HG03196 (cell line): ENCODE results near the gene ZNF730.
"Not testable (repeated sequence)": the region's sequence is repeated elsewhere in the genome, so short reads cannot be mapped to it uniquely, and the experiment has no call there.

Experiments
- ATAC-seq: cut with Tn5 transposase; IDR thresholded peaks from one replicate; pipeline ENCODE4 v1.9.1; 2021; ENCODE audit not compliant: unreplicated experiment

ZNF730 gene

DNA sequence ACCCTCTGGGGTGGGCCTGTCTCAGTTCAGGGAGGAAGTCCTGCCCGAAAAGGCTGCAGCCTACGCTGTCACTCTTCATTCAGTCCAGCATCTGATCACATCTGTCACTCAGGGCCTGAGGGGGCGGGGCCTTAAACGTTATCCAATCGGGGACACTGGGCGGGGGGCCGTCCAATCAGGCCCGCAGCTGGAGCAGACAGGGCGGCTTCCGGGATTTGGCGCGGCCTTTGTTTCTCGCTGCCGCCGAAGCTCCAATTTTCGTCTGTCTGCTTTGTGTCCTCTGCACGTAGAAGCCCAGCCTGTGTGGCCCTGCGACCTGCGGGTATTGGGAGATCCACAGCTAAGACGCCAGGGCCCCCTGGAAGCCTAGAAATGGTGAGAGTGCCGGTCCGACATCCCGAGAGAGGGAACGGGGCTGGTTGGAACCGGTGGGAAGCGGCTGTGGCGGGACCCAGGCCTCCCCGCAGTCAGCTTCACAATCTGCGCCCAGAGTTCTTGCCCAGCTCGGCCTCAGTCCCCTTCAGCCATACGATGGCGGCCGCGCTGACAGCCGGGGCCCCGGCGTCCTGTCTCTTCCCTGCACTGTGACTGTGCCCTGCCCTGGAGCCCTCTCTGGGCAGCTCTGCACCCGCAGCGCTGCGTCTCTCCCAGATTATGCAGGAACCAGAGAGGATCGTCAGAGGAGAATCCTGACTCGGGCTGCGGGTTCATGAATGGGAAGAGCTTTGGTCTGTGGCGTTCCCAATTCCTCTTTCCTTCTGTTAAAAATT lies at the start of gene ZNF730:
Gene ZNF730, plus strand, starts transcription at position 224 of the 770 bp plus-strand sequence. Its CDS starts 149 bp downstream, at position 373.
- peak; percentile 80 for ATAC-seq

DNA sequence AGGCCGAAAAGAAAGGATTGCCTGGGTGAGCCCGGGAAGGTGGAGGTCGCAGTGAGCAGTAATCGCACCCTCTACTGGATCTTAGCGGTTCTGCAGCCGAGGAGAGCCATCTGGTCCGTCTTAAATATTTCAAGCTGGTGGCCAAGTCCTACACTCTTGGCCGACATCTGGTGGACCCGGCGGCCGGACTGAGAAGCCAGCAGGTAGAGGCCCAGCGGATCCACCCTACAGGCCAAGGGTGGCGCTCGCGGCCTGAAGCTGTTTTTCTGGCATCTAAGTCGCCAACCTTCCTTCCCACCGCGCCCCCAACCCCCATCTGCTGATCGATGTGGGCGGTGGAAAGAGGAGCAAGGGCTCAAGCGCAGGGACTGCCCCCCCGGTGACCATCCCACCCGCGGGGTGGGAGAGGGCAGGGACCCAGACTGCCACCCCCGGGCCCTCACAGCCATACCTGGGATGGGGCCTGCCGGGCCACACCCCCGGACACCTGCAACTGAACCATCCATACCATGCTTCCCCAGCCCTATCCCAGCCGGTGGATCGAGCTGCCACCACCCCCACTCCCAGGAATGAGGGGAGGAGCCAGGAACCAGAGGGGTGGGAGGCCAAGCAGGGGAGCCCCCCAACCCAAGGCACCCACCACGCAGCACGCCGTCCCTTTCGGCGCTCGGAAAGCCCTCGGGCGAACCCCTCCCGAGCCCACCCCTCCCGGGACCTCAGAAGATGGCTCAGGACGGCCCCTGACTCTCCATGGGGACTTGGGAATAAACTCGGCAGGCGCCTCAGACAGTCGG lies 46.3 kb upstream of the ZNF730 start:
- ATAC-seq = no peak

DNA sequence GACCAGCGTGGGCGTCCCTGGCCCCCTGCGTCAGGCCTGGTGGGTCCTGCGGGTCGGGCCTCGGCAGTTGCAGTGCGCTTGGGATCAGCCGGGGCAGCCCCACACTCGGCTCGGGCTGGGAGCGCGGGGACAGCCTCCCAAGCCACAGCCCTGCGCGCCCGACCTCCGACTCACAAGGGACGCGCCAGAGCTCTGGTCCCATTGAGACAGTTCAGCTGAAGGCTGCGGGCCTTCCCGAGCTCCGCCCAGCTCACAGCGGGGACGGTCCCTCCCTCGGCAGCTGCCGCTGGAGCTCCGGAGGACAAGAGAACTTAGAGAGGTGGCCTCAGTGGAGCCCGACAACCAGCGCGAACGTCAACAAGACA lies 45.7 kb upstream of the ZNF730 start:
- no peak for ATAC-seq

DNA sequence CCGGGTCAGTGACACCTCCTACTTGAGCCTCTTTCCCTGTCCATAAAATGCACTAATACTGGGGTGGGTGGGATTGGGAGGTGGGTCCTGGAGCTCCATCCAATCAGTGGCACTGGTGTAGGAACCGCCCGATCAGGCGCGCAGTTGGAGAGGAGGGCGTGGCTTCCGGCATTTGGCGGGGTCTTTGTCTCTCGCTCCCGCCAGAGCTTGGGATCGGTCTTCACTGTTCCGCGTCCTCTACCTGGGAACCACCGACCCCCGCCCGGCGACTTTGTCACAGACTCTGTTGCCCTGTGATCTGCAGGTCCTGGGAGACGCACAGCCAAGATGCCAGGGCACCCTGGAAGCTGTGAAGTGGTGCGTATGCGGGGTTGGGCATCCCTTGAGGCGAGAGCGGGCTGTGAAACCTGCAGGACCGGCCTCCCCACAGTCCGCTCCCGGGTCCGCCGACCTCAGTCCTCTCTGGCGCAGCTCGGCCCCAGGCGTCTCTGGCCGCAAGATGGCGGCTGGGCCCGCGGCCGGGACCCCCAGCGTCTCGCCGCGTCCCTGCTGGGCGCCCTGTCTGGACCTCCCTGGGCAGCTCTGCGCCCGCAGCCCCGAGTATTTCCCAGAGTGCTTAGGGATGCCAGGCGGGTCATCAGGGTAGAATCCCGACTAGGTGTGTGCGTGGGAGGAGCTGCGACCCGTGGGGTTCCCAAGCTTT lies 41.6 kb upstream of the ZNF730 start:
- ATAC-seq = no peak

DNA sequence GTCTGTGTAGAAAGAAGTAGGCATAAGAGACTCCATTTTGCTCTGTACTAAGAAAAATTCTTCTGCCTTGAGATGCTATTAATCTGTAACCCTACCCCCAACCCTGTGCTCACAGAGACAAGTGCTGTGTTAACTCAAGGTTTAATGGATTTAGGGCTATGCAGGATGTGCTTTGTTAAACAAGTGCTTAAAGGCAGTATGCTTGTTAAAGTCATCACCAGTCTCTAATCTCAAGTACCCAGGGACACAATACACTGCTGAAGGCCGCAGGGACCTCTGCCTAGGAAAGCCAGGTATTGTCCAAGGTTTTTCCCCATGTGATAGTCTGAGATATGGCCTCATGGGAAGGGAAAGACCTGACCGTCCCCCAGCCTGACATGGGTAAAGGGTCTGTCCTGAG lies 39.0 kb upstream of the ZNF730 start:
- not testable (repeated sequence) for ATAC-seq

DNA sequence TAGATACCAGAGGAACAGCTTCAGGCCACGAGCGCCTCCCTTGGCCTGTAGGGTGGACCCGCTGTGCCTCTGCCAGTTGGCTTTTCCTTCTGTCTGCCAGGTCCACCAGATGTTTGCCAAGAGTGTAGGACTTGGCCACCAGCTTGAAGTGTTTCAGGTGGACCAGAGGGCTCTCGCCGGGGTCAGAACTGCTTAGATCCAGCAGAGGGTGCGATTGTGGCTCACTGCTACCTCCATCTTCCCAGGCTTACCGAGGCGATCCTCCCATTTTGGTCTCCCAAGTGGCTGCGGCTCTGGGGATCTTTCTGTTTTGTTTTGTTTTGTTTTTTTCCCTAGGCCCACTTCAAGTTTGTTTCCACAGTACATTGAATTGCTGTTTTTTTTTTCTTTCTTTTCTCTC lies 23.0 kb upstream of the ZNF730 start:
- no peak for ATAC-seq

DNA sequence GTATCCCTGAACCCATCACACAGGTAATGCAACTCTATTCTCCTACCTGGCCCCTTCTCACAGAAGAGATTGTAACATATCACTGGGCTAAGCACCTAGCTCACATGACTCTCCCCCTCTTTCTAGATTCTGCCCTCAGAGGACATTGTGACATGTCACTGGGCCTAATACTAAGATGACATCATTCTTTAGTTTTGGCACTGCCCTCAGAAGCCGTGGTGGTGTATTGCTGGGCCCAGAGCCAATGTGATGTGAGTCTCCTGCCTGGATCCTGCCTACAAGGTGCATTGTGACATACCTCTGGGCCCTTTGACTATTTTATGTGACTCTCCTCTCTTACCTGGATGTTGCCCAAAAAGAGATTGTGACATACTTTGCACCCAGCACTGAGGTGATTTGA lies 21.4 kb upstream of the ZNF730 start:
- no peak for ATAC-seq

DNA sequence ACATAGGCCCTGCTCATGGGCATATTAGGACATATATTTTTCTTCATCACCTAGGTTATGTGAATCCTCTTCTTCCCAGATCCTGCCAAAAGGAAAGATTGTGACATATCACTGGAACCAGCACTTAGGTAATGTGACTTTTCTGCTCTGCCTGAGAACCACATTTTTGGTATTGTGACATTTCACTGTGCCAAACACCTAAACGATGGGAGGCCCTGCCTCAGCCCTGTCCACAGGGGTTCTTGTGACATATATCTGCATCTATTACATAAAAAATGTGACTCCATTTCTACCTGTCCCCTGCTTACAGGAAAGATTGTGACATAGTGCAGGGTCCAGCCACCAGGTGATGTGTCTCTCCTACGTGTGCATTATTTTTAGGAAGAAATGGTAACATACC lies 18.5 kb upstream of the ZNF730 start:
- no peak for ATAC-seq

DNA sequence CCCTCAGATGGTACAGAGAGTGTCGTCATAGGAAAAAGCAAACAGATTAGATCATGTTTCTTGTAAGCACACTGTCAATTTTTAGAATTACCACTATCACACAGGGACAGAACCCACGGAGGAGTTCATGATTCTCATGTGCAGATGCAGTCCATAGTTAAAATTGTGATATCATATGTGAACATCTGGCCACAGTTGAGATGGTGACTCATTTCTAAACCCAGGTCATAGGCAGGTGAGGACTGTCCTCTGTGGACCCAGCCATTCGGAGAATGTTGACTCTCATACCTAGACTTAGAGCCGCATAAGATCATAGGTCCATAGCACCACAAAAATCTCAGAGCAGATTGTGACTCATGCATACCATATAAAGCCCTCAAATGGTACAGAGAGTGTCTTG lies 17.8 kb upstream of the ZNF730 start:
- no peak for ATAC-seq

DNA sequence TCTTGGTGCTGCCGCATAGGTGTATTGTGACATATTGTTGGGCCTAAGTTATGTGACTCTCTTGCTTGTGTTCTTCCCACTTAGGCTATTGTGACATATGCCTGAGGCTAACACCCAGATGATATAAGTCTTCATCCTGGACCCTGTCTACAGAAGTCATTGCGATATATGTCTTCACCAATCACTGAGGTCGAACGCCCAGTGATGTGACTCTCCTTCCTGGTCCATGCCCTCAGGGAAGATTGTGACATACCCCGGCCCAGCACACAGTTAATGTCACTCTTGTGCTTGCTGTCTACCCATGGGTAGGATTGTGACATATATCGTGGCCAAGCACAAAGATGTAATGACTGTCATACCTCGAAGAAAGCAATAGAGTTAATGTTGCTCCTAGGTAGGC lies 16.9 kb upstream of the ZNF730 start:
- no peak for ATAC-seq

DNA sequence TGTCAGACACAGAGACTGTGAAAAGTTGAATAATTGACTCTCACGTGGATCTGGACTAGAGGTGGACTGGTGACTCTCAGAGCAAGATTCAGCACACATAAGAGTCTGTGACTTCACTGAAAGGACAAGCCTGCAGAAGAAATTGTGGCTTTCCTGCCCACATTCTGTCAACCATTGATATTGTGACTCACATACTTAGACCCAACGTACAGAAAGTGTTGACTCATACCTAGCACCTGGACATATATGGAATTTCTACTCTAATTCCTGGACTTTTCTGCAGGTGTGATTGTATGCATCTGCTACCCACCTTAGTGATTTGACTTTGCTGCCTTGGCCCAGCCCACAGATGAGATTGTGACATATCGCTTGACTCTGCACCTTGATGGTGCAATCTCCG lies 15.6 kb upstream of the ZNF730 start:
- ATAC-seq = no peak

DNA sequence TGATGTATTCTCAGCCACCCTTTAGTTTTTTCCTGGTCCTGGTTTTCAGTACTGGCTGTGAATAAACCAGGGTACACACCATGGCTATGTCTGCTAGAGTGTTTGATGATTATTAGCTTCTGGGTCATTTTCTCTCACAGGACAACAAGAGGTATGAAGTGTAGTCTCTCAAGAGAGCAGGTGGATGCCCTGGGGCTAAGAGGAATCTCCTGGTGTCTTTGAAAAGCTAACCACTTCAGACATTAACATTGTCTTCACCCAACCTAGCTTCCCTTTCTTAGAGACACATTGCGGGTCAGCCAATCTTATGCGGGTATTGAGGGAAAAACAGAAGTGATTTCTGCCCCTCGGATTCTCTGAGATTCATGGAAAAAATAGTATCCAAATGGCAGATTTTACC lies 1.6 kb downstream of the ZNF730 start:
- ATAC-seq = no peak

DNA sequence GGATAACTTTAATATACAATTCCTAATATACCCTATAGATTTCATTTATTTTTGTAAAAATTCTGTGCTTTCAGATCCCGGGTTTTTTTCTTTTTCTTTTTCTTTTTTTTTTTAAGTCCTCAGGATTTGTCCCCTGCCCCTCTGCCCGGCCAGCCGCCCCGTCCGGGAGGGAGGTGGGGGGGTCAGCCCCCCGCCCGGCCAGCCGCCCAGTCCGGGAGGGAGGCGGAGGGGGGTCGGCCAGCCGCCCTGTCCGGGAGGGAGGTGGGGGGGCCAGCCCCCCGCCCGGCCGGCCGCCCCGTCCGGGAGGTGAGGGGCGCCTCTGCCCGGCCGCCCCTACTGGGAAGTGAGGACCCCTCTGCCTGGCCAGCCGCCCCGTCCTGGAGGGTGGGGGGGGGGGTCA lies 17.4 kb downstream of the ZNF730 start:
- ATAC-seq = not testable (repeated sequence)

DNA sequence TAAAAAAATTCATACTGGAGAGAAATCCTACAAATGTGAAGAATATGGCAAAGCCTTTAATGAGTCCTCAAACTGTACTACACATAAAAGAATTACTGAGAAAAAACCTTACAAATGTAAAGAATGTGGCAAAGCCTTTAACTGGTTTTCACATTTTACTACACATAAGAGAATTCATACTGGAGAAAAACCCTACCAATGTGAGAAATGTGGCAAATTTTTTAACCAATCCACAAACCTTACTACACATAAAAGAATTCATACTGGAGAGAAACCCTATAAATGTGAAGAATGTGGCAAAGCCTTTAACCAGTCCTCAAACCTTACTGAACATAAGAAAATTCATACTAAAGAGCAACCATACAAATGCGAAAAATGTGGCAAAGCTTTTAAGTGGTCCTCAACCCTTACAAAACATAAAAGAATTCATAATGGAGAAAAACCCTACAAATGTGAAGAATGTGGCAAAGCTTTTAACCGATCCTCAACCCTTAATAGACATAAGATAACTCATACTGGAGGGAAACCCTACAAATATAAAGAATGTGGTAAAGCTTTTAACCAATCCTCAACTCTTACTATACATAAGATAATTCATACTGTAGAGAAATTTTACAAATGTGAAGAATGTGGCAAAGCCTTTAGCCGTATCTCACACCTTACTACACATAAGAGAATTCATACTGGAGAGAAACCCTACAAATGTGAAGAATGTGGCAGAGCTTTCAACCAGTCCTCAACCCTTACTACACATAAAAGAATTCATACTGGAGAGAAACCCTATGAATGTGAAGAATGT lies 29.0 kb downstream of the ZNF730 start:
- no peak for ATAC-seq

DNA sequence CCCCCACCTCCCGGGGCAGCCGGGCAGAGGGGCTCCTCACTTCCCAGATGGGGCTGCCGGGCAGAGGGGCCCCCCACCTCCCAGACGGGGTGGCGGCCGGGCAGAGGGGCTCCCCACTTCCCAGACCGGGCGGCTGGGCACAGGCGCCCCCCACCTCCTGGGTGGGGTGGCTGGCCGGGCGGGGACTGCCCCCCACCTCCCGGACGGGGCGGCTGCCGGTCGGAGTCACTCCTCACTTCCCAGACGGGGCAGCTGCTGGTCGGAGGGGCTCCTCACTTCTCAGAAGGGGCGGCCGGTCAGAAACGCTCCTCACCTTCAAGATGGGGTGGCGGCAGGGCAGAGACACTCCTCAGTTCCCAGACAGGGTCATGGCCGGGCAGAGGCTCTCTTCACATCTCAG lies 43.9 kb downstream of the ZNF730 start:
- ATAC-seq = no peak

DNA sequence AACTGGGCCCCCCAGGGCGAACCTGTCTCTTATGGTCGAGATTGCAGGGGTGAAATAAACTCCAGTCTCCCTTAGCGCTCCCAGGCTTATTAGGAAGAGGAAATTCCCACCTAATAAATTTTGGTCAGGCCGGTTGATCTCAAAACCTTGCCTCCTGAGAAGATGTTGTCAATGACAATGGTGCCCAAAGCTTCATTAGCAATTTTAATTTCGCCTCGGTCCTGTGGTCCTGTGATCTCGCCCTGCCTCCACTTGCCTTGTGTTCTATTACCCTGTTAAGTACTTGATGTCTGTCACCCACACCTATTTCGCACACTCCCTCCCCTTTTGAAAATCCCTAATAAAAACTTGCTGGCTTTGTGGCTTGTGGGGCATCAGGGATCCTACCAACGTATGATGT lies 51.5 kb downstream of the ZNF730 start:
- not testable (repeated sequence) for ATAC-seq

DNA sequence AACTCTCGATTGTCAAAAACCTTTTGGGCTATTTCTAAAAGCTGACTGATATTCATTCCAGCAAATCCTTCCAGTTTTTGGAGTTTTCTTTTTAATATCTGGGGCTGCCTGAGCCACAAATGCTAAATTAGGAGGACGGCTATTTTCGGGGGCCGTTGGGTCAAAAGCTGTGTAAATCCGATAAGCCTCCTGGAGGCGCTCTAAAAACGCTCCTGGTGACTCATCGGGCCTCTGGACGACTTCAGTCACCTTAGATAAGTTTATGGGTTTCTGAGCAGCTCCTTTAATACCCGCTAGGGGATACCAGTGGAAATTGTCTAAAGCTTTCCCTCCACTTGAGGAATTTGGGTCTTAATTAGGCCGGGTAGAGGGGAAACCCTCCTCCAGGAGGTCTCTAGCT lies 66.4 kb downstream of the ZNF730 start:
- ATAC-seq = no peak

DNA sequence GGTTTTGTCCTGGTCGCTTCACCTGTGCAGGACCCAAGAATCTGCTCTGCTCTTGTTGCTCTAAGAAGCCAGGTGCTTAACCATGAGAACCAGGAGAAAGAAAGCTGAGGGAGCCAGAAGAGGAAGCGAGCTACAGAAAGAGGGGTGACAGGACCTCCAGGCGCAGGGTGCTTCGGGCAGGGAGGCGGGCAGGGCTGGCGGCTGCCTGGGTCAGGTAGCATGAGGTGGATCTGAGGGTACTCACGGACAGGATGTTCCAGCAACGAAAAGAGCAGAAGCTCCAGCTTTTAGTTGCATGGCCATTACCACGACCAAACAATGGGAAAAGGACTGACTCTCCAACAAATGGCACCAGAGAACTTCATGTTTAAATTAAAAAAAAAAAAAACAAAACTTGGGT lies 73.5 kb downstream of the ZNF730 start:
- ATAC-seq = no peak
